Measurements from ENCODE around the gene LHFPL6. TPM values are rescaled to one million over a fixed set of nuclear protein-coding genes. Genes with fewer than 3 reads are reported as not detected.
"Not testable (repeated sequence)": the region's sequence is repeated elsewhere in the genome, so short reads cannot be mapped to it uniquely, and the experiment has no call there.

Gene LHFPL6
- total RNA-seq, 2 donors from 2014 or later: 0.36 to 0.81 TPM

- H3K4me1 Mint-ChIP-seq (ENCODE audit: low read depth in 2 of 2): no peaks in the 10 kb centered on the region
- H3K9me3 Mint-ChIP-seq: no peaks in the 10 kb centered on the region
- H3K36me3 Mint-ChIP-seq: no peaks in the 10 kb centered on the region
- no peak overlapping the region for H3K27ac Mint-ChIP-seq
- no peak overlapping the region for H3K4me3 Mint-ChIP-seq
- no peak for DNase-seq (ENCODE audit: low spot score)
- ATAC-seq: no peak
- H3K27me3 Mint-ChIP-seq: no peaks in the 10 kb centered on the region
Observed at GRCh38 chr13:39347926-39348901, 254.8 kb downstream of the LHFPL6 start.

GRCh38 chr13:39345982-39346381 is 257.0 kb downstream of the LHFPL6 start:
- H3K4me3 Mint-ChIP-seq: no peak overlapping the region
- ATAC-seq (no peak), DNase-seq (ENCODE audit: low spot score) (no peak)
- H3K27me3 Mint-ChIP-seq: no peaks in the 10 kb centered on the region
- H3K27ac Mint-ChIP-seq: no peak overlapping the region
- H3K9me3 Mint-ChIP-seq: no peaks in the 10 kb centered on the region
- no peaks in the 10 kb centered on the region for H3K4me1 Mint-ChIP-seq (ENCODE audit: low read depth in 2 of 2)
- H3K36me3 Mint-ChIP-seq: no peaks in the 10 kb centered on the region

DNA sequence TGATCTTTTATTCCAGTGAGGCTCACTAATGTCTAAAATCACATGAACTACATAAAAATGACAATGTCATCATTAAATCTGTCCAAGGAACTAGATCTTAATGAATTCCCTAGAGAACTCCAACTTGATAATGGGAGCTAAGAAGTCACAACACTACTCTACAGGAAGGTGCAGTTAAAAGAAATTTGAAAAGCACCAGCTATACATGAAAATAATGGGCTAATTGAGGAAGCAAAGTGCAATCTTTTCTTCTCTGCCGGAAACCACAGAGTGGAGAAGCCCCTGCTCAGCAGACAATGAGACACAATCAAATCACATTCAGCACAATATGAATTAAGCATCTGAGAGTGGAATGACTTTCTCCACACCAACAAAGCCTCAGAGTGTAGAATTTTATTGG is 261.7 kb downstream of the LHFPL6 start:
- no peak overlapping the region for H3K4me3 Mint-ChIP-seq
- H3K4me1 Mint-ChIP-seq (ENCODE audit: low read depth in 2 of 2): no peaks in the 10 kb centered on the region
- H3K27ac Mint-ChIP-seq: no peak overlapping the region
- H3K9me3 Mint-ChIP-seq: peaks cover 10% of the 10 kb centered on the region
- no peaks in the 10 kb centered on the region for H3K27me3 Mint-ChIP-seq
- no peaks in the 10 kb centered on the region for H3K36me3 Mint-ChIP-seq
- DNase-seq (ENCODE audit: low spot score) (no peak), ATAC-seq (no peak)

DNA sequence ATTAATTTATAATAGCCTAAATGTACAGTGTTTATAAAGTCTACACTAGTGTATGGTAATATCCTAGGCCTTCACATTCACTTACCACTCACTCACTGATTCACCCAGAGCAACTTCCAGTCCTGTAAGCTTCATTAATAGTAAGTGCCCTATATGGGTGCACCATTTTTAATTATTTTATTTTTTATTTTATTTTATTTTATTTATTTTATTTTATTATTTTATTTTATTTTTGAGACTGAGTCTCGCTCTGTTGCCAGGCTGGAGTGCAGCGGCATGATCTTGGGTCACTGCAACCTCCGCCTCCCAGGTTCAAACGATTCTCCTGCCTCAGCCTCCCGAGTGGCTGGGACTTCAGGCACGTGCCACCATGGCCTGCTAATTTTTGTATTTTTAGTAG is 264.9 kb downstream of the LHFPL6 start:
- peaks cover 14% of the 10 kb centered on the region for H3K9me3 Mint-ChIP-seq
- H3K36me3 Mint-ChIP-seq; H3K27ac Mint-ChIP-seq; DNase-seq (ENCODE audit: low spot score); H3K27me3 Mint-ChIP-seq; H3K4me3 Mint-ChIP-seq; ATAC-seq; H3K4me1 Mint-ChIP-seq (ENCODE audit: low read depth in 2 of 2): not testable (repeated sequence)

- H3K27ac Mint-ChIP-seq: no peak overlapping the region
- no peak for DNase-seq (ENCODE audit: low spot score)
- no peaks in the 10 kb centered on the region for H3K36me3 Mint-ChIP-seq
- no peak overlapping the region for H3K4me3 Mint-ChIP-seq
- no peaks in the 10 kb centered on the region for H3K4me1 Mint-ChIP-seq (ENCODE audit: low read depth in 2 of 2)
- peaks cover 18% of the 10 kb centered on the region for H3K9me3 Mint-ChIP-seq
- H3K27me3 Mint-ChIP-seq: no peaks in the 10 kb centered on the region
- ATAC-seq: no peak
Observed at GRCh38 chr13:39336937-39337336, 266.1 kb downstream of the LHFPL6 start.

GRCh38 chr13:39336207-39336606 is 266.8 kb downstream of the LHFPL6 start:
- no peak overlapping the region for H3K27ac Mint-ChIP-seq
- no peaks in the 10 kb centered on the region for H3K36me3 Mint-ChIP-seq
- no peaks in the 10 kb centered on the region for H3K27me3 Mint-ChIP-seq
- H3K9me3 Mint-ChIP-seq: peaks cover 18% of the 10 kb centered on the region
- H3K4me3 Mint-ChIP-seq: no peak overlapping the region
- DNase-seq (ENCODE audit: low spot score): no peak
- ATAC-seq: no peak
- no peaks in the 10 kb centered on the region for H3K4me1 Mint-ChIP-seq (ENCODE audit: low read depth in 2 of 2)

- Mint-ChIP-seq H3K4me1 (ENCODE audit: low read depth in 2 of 2) (no peaks in the 10 kb centered on the region), H3K9me3 (peaks cover 20% of the 10 kb centered on the region), H3K36me3 (no peaks in the 10 kb centered on the region), H3K4me3 (no peak overlapping the region), H3K27me3 (no peaks in the 10 kb centered on the region), H3K27ac (no peak overlapping the region)
- DNase-seq (ENCODE audit: low spot score): no peak
- ATAC-seq: no peak
Observed at GRCh38 chr13:39335721-39336120, 267.3 kb downstream of the LHFPL6 start.

- H3K27me3 Mint-ChIP-seq: no peaks in the 10 kb centered on the region
- ATAC-seq (no peak), DNase-seq (ENCODE audit: low spot score) (no peak)
- H3K4me3 Mint-ChIP-seq: no peak overlapping the region
- peaks cover 21% of the 10 kb centered on the region for H3K9me3 Mint-ChIP-seq
- no peaks in the 10 kb centered on the region for H3K4me1 Mint-ChIP-seq (ENCODE audit: low read depth in 2 of 2)
- H3K27ac Mint-ChIP-seq: no peak overlapping the region
- H3K36me3 Mint-ChIP-seq: no peaks in the 10 kb centered on the region
Observed at GRCh38 chr13:39330504-39330903, 272.5 kb downstream of the LHFPL6 start.

- H3K4me3 Mint-ChIP-seq: no peak overlapping the region
- ATAC-seq: no peak
- DNase-seq (ENCODE audit: low spot score): no peak
- no peaks in the 10 kb centered on the region for H3K27me3 Mint-ChIP-seq
- no peaks in the 10 kb centered on the region for H3K4me1 Mint-ChIP-seq (ENCODE audit: low read depth in 2 of 2)
- H3K9me3 Mint-ChIP-seq: peaks cover 21% of the 10 kb centered on the region
- H3K36me3 Mint-ChIP-seq: no peaks in the 10 kb centered on the region
- no peak overlapping the region for H3K27ac Mint-ChIP-seq
Observed at GRCh38 chr13:39329182-39329639, 273.8 kb downstream of the LHFPL6 start.

DNA sequence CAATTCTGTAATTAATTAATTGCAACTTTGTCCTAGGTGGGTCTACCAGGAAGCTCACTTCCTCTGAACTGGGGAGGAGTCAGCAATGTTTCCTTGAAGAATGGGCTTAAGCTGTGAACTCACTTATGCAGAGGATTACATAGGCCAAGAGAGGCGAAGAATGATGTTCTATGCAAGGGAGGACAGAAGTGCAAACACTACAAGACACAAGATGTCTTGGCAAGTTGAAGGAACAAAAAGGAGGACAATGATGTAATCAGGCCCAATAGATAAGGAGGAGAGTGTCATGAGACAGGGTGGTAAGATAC is 275.9 kb downstream of the LHFPL6 start:
- DNase-seq (ENCODE audit: low spot score) (no peak), ATAC-seq (no peak)
- Mint-ChIP-seq H3K27me3 (no peaks in the 10 kb centered on the region), H3K36me3 (no peaks in the 10 kb centered on the region), H3K4me3 (no peak overlapping the region), H3K27ac (no peak overlapping the region), H3K4me1 (ENCODE audit: low read depth in 2 of 2) (no peaks in the 10 kb centered on the region), H3K9me3 (peaks cover 16% of the 10 kb centered on the region)

DNA sequence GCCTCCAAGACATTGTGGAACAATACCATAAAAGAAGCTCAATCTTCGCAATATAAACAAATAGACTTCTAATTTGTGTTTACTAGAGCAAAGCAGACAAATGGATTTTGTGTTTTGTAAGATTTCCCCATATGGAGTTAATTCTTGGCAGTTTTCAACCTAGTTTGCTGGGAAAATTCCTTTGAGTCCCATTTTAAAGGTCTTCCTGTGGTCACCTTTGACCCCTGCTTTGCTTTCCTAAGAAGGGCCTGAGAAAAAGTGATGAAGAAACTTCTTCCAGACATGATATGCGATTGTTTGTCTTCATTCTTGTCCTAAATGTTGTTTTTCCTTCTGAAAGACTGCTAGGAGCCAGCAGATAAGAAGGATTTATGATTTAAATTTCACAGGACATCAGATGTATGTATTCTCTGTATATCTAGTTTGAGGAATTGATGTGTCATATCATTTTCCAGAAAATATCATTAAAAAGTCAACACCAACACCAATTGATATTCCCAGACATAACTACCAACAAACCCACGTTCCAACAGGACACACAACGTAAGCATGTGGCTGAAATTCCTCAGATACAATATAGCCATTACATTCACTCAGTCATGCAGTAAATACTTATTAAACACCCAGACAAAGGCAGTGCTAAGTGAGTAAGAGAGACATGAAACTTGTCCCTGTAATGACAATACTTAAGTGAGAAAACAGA is 276.4 kb downstream of the LHFPL6 start:
- peaks cover 16% of the 10 kb centered on the region for H3K9me3 Mint-ChIP-seq
- H3K36me3 Mint-ChIP-seq: no peaks in the 10 kb centered on the region
- DNase-seq (ENCODE audit: low spot score) (no peak), ATAC-seq (no peak)
- no peaks in the 10 kb centered on the region for H3K4me1 Mint-ChIP-seq (ENCODE audit: low read depth in 2 of 2)
- no peak overlapping the region for H3K27ac Mint-ChIP-seq
- no peak overlapping the region for H3K4me3 Mint-ChIP-seq
- H3K27me3 Mint-ChIP-seq: no peaks in the 10 kb centered on the region

- Mint-ChIP-seq H3K4me1 (ENCODE audit: low read depth in 2 of 2) (no peaks in the 10 kb centered on the region), H3K36me3 (no peaks in the 10 kb centered on the region), H3K4me3 (no peak overlapping the region), H3K27ac (no peak overlapping the region), H3K9me3 (peaks cover 10% of the 10 kb centered on the region), H3K27me3 (no peaks in the 10 kb centered on the region)
- peak in 1 of 2 donors; percentile 36 for ATAC-seq
- DNase-seq (ENCODE audit: low spot score): no peak
Observed at GRCh38 chr13:39324806-39325311, 278.1 kb downstream of the LHFPL6 start.

DNA sequence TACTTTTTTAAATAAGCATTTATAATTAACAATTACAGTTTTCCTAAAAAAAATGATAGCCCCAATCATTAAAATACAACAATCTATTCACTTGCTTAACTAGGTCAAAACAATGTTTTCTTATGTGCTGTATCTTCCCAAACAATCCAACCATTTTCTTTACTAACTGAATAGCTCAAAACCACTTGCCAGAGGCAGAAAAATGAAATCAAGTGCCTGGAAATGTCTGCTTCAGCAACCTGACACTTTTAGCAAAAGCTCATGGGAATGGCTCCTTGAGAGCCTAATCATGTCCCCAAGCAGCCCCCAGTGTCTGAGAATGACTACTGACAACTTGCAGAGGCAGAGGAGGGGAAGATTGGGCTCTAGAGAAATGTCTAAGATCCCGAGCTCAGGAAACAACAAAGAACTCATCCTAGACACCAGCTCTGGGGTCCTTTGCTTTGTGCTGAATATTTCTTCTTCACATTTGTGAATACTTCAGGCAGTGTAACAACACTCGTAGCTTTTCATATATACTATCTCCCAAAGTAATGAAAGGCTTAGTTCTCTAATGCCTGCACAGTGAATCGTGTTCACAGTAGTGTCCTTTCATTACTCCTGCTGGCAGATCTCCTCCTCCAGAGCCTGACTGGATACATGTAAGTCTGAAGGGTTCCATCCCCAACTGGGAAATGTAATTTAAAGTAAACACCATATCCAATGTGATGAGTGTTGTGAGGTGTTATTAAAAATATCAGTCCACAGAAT is 280.0 kb downstream of the LHFPL6 start:
- Mint-ChIP-seq H3K36me3 (no peaks in the 10 kb centered on the region), H3K4me1 (ENCODE audit: low read depth in 2 of 2) (no peaks in the 10 kb centered on the region), H3K27ac (no peak overlapping the region), H3K4me3 (no peak overlapping the region), H3K9me3 (peaks cover 9% of the 10 kb centered on the region), H3K27me3 (no peaks in the 10 kb centered on the region)
- DNase-seq (ENCODE audit: low spot score) (no peak), ATAC-seq (no peak)

DNA sequence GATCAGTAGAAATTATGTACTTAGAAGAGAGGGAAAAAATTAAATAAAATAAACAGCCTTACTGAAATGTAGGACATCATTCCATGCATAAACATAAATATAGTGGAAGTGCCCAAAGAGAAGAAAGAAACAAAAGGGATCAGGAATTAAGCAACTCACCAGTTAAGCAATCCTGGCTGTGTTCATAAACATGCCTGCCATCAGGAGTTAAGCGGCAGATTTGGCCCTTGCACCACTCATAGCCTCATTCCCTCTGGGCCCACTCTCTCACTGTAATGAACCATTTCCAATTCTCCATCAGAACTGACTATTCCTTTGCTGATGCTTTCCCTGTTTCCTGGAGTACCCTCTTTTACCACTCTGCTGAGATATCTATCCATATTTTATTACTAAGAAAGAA is 281.4 kb downstream of the LHFPL6 start:
- no peak overlapping the region for H3K27ac Mint-ChIP-seq
- no peaks in the 10 kb centered on the region for H3K36me3 Mint-ChIP-seq
- peaks cover 5% of the 10 kb centered on the region for H3K9me3 Mint-ChIP-seq
- no peak overlapping the region for H3K4me3 Mint-ChIP-seq
- no peaks in the 10 kb centered on the region for H3K27me3 Mint-ChIP-seq
- H3K4me1 Mint-ChIP-seq (ENCODE audit: low read depth in 2 of 2): no peaks in the 10 kb centered on the region
- ATAC-seq: no peak
- no peak for DNase-seq (ENCODE audit: low spot score)

All from natural killer cell treated with Interleukin-12 subunit alpha and Interleukin-12 subunit beta and Interleukin-15 and Interleukin-18, amount 100 ng/mL, for 72 hours (primary cell).